ENCODE data around the gene GRPEL2. TPM values are rescaled to one million over a fixed set of nuclear protein-coding genes. Genes with fewer than 3 reads are reported as not detected.

Gene GRPEL2
- total RNA-seq, 4 donors from 2014 or later: 2.2 to 10.6 (median 6.4) TPM

DNA sequence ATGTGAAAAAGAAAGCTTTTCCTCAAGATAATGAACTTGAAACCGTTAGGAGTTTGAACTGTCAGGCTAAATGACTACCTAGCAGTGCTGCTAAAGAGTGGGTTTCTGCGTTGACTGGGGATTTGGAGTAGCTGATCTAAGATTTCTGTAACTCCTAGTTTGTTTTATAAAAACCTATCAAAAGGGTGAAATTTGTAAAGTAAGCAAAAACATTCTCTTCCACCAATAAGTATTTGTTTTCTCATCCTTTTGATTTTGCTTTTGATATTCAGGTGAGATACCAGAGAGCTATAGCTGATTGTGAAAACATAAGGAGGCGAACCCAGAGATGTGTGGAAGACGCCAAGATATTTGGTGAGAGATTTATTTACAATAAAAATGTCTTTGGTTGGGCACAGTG lies 4.1 kb downstream of the GRPEL2 start:
- peaks cover 0 to 43% (median 16%) of the 10 kb centered on the region in 4 donors for H3K36me3 ChIP-seq
- H3K27me3 ChIP-seq: no peaks in the 10 kb centered on the region

DNA sequence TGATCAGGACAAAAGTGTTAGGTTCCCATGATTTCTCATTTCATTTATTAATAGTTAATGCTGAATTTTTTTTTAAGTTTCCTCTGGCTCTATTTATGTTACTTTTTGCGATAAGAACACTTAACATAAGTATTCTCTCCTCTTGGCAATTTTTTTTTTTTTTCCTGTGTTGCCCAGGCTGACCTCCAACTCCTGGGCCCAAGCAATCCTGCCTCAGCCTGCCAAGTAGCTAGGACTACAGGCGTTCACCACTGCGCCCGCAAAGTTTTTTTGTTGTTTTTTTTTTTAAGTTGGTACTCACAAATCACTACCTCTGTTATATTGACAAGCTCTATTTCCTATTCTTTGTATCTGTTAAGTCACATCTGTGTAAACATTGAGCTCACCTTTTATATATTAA lies 6.9 kb downstream of the GRPEL2 start:
- 84 to 89% methylated on average over 4 of the region's 4 CpGs for WGBS, 2 donors (ENCODE audit: low coverage in 1 of 2)
- no peaks in the 10 kb centered on the region for H3K9me3 ChIP-seq
- TF ChIP-seq, protein P1, sequence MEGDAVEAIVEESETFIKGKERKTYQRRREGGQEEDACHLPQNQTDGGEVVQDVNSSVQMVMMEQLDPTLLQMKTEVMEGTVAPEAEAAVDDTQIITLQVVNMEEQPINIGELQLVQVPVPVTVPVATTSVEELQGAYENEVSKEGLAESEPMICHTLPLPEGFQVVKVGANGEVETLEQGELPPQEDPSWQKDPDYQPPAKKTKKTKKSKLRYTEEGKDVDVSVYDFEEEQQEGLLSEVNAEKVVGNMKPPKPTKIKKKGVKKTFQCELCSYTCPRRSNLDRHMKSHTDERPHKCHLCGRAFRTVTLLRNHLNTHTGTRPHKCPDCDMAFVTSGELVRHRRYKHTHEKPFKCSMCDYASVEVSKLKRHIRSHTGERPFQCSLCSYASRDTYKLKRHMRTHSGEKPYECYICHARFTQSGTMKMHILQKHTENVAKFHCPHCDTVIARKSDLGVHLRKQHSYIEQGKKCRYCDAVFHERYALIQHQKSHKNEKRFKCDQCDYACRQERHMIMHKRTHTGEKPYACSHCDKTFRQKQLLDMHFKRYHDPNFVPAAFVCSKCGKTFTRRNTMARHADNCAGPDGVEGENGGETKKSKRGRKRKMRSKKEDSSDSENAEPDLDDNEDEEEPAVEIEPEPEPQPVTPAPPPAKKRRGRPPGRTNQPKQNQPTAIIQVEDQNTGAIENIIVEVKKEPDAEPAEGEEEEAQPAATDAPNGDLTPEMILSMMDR (IDR thresholded peaks at IDR 0.05): no peak
- TF ChIP-seq POLR2AphosphoS5 (IDR thresholded peaks at IDR 0.05) (no peak), POLR2A (IDR thresholded peaks at IDR 0.05) (no peak), EP300 (IDR thresholded peaks at IDR 0.05; ENCODE audit: low read depth) (no peak)
- peaks cover 0 to 43% (median 16%) of the 10 kb centered on the region in 4 donors for H3K36me3 ChIP-seq
- no peaks in the 10 kb centered on the region for H3K27me3 ChIP-seq
- in situ Hi-C loops (cut with MboI; ENCODE audit: low pct_ligation_motif_present in 1 of 4, low pct_unique_long_range_greater_than_20kb in 1 of 4, low sequenced_read_pairs in 3 of 4) (no loop called here), intact Hi-C loops (cut with DNase I; ENCODE audit: low total_unique reads) (no loop called here)
- H3K4me3 ChIP-seq: no peak overlapping the region
- H3K27ac ChIP-seq: no peak overlapping the region
- H3K4me1 ChIP-seq: peaks cover 0 to 10% (median under 1%) of the 10 kb centered on the region in 4 donors
- no peak for DNase-seq

More for the DNA sequence above, 4.1 kb downstream of the GRPEL2 start:
- intact Hi-C loops (cut with DNase I; ENCODE audit: low total_unique reads) (no loop called here), in situ Hi-C loops (cut with MboI; ENCODE audit: low pct_ligation_motif_present in 1 of 4, low pct_unique_long_range_greater_than_20kb in 1 of 4, low sequenced_read_pairs in 3 of 4) (loop anchor here in 1 of 4 donors (25.0 kb wide), 1 partner anchor 213 kb away; the partner anchor contains the start of gene CSNK1A1)
- no peak overlapping the region for H3K27ac ChIP-seq
- 88 to 89% methylated on average over 4 of the region's 4 CpGs for WGBS, 2 donors (ENCODE audit: low coverage in 1 of 2)
- no peak overlapping the region for H3K4me3 ChIP-seq
- no peaks in the 10 kb centered on the region for H3K9me3 ChIP-seq
- no peak for DNase-seq
- H3K4me1 ChIP-seq: peaks cover 4 to 25% (median 10%) of the 10 kb centered on the region in 4 donors
- TF ChIP-seq POLR2AphosphoS5 (IDR thresholded peaks at IDR 0.05) (no peak), POLR2A (IDR thresholded peaks at IDR 0.05) (no peak), EP300 (IDR thresholded peaks at IDR 0.05; ENCODE audit: low read depth) (no peak)
- TF ChIP-seq, protein P1 (IDR thresholded peaks at IDR 0.05): no peak

DNA sequence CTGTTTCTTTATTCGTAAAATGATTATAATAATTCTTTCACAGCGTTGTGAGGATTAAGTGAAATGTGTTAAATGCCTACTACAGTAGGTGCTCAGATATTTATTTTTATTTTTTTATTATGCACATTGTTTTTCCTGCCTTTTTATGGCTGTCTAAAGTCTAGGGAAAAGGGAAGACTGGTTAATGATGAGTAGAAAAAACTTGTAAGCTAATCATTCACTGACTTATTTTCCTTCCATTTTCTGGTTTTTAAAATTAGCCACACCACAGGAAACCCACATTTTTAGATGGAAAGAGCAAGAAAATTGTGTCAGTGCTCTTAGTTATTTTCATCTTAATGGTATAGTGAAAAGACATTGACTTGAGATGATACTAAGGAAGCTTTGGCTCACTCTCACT lies 8.6 kb downstream of the GRPEL2 start:
- no peak for DNase-seq
- H3K36me3 ChIP-seq: peaks cover 0 to 42% (median 14%) of the 10 kb centered on the region in 4 donors
- H3K27ac ChIP-seq: no peak overlapping the region
- peaks cover 8 to 14% (median 11%) of the 10 kb centered on the region in 4 donors for H3K4me1 ChIP-seq
- no peak overlapping the region for H3K4me3 ChIP-seq
- WGBS, 2 donors (ENCODE audit: low coverage in 1 of 2): 58 to 64% methylated on average over 2 of the region's 2 CpGs
- no peaks in the 10 kb centered on the region for H3K9me3 ChIP-seq
- TF ChIP-seq POLR2AphosphoS5 (IDR thresholded peaks at IDR 0.05): no peak
- no peak for TF ChIP-seq EP300 (IDR thresholded peaks at IDR 0.05; ENCODE audit: low read depth)
- no peak for TF ChIP-seq POLR2A (IDR thresholded peaks at IDR 0.05)
- TF ChIP-seq, protein P1 (IDR thresholded peaks at IDR 0.05): no peak
- in situ Hi-C loops (cut with MboI; ENCODE audit: low pct_ligation_motif_present in 1 of 4, low pct_unique_long_range_greater_than_20kb in 1 of 4, low sequenced_read_pairs in 3 of 4): no loop called here
- no peaks in the 10 kb centered on the region for H3K27me3 ChIP-seq
- intact Hi-C loops (cut with DNase I; ENCODE audit: low total_unique reads): no loop called here

DNA sequence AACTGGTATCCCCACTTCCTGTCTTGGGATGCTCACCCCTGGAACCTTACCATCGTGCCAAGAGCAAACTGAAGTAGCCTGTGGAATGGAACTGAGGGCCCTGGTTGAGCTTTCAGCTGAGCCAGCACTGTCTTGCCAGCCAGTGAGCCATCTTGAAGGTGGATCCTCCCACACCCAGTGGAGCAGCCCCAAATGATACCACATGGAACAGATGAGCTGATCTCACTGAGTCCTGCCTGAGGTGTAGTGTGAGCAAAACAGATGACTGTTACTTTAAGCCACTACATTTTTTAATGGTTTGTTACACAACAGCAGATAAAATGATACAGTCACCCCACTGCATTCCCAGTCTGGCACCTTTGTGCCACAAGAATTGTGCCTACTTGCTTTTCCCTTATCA lies 10.4 kb downstream of the GRPEL2 start:
- Histone ChIP-seq H3K4me3 (no peak overlapping the region), H3K27me3 (no peaks in the 10 kb centered on the region), H3K36me3 (peaks cover 0 to 25% (median 7%) of the 10 kb centered on the region in 4 donors), H3K27ac (no peak overlapping the region), H3K9me3 (no peaks in the 10 kb centered on the region), H3K4me1 (peaks cover 8 to 18% (median 11%) of the 10 kb centered on the region in 4 donors)
- 89% methylated on average over 1 of the region's 1 CpG; no CpG with 5 or more reads in 1 of the 2 donors for WGBS, 2 donors (ENCODE audit: low coverage in 1 of 2)
- DNase-seq: no peak
- in situ Hi-C loops (cut with MboI; ENCODE audit: low pct_ligation_motif_present in 1 of 4, low pct_unique_long_range_greater_than_20kb in 1 of 4, low sequenced_read_pairs in 3 of 4) (no loop called here), intact Hi-C loops (cut with DNase I; ENCODE audit: low total_unique reads) (no loop called here)
- TF ChIP-seq EP300 (IDR thresholded peaks at IDR 0.05; ENCODE audit: low read depth) (no peak), POLR2AphosphoS5 (IDR thresholded peaks at IDR 0.05) (no peak), POLR2A (IDR thresholded peaks at IDR 0.05) (no peak)
- TF ChIP-seq, protein P1 (IDR thresholded peaks at IDR 0.05): no peak
